GM19035 (cell line): Measurements from ENCODE around the gene PAQR8.
A peak's percentile ranks its signal among the peaks of the same experiment; 100 is the strongest.

Experiments
- ATAC-seq: cut with Tn5 transposase; IDR thresholded peaks from one replicate; pipeline ENCODE4 v1.9.1; 2021; ENCODE audit not compliant: unreplicated experiment

PAQR8 gene

GRCh38 chr6:52347818-52348217 lies 14.1 kb upstream of the PAQR8 start:
- ATAC-seq, result no peak

DNA sequence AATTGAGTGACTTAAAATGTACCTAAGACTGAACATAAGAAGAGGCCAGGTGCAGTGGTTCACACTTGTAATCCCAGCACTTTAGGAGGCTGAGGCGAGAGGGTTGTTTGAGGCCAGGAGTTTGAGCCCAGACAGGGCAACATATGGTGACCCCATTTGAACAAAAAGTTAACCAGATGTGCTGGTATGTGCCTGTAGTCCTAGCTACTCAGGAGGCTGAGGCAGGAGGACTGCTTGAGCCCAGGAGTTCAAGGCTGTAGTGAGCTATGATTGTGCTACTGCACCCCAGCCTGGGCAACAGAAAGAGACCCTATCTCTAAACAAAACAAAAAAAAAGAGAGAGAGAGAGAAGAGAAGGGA lies 10.1 kb upstream of the PAQR8 start:
- no peak for ATAC-seq

DNA sequence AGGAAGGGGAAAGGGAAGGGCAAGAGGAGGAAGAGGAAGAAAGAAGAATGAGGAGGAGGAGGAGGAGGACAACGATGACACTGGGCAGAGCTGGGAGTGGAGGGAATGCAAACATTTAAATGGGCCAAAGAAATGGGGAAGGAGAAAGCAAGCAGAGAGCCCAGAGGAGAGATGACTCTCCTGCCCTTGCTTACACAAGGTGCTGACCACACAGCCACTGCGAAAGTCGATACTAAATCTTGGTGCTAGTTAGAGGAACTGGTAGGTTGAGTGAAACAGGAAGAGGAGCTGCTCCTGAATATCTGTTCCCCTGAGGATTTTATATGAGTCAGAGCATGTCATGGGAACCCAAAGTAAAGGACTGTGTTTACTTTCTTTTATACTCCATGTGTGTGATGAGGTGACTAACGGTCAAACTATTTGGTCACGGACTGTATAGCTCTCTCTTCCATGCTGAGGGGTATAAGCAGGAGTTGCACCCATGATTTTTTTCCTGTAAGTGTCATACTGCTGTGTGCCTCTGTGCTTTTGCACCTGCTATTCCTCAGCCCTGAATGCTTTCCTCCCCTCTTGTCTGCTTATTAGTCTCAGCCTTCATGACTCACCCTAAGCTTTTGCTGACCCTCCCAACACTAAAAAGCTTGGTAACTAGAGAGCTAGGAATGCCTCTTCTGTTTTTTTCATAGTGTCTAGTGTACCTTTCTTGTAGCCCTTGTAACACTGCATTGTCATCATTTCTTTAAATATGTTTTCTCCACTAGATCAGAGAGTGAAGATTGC lies 9.5 kb upstream of the PAQR8 start:
- ATAC-seq, result peak; percentile 89

DNA sequence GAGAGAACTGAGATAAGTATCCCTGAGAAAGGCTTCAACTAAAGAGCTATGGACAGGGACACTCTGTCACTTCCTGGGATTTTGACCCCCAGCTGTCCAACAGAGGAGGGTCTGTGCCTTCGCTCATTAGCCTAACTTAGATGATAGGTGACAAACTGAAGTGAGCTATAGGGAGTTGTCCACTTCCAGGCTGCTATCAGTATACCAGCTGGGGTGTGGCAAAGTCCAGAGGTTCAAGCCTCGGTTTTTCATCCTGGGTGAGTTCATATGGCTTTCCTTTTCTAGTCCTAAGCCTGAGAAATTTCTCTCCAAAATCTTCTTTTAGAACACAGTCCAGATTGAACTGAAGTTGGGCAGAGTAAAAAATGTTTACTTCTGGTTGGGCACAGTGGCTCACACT lies 5.9 kb upstream of the PAQR8 start:
- ATAC-seq, result no peak

GRCh38 chr6:52359403-52359802 lies 2.5 kb upstream of the PAQR8 start:
- no peak for ATAC-seq

- no peak for ATAC-seq
Observed at GRCh38 chr6:52360028-52360427, 1.9 kb upstream of the PAQR8 start.

- no peak for ATAC-seq
Observed at GRCh38 chr6:52360601-52361413, 1.1 kb upstream of the PAQR8 start.

GRCh38 chr6:52361414-52361944 lies 472 bp upstream of the PAQR8 start:
- no peak for ATAC-seq

DNA sequence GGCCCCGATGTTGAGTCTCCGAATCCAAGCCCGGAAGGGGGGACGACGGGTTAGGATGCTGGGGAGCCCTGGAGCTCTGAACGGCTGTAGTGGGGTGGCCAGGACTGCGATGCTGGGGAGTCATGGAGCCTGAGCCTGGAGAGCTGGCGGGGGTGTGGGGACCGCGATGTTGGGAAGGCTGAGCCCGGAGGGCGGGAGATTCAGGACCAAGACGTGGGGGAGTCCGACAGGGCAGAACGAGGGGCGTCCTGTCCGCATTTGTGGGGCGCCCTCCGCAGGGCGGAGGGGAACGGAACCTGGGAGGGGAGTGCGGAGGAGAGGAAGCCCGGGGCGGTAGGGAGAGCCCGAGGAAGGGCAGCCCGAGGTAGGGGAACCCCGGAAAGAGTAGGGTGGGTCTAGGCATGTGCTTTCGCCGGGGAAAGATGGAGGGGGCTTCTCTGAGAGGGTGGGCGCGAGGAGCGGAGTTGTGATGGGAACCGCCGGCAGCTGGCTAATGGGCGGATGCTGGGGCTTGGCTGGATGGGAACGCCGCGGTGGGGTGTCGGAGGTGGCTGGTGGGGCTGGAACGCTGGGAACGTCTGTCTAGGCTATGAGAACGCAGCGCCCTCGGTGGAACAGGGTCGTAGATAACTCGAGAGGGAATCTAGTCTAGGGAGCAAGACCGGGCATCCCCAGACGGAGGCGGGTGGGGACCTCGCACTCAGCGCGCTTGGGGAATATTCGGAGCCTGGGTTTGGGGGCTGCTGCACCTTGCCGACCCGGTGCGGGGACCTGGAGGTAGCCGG lies 684 bp downstream of the PAQR8 start:
- ATAC-seq, result peak; percentile 46

- no peak for ATAC-seq
Observed at GRCh38 chr6:52363228-52363867, 1.4 kb downstream of the PAQR8 start.

GRCh38 chr6:52364480-52365166 lies 2.7 kb downstream of the PAQR8 start:
- no peak for ATAC-seq

DNA sequence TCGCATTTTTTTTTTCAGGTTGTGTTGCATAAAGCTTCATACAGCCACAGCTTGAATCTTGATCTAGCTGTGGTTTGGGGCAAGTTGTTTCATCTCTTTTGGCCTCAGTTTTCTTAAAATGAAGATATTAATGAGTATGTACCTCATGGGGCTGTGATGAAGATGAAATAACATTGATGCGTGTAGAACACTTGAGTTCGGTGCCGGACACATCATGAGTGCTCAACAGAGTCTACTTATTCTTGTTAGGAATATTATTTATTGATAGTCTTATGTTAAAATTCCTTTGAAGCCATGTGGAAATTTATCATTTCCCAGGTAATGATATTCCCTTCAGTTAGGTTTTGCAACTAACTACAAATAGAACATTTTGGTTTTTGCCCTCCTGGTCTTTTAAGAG lies 3.4 kb downstream of the PAQR8 start:
- ATAC-seq, result no peak

GRCh38 chr6:52365866-52366540 lies 4.1 kb downstream of the PAQR8 start:
- ATAC-seq, result no peak

DNA sequence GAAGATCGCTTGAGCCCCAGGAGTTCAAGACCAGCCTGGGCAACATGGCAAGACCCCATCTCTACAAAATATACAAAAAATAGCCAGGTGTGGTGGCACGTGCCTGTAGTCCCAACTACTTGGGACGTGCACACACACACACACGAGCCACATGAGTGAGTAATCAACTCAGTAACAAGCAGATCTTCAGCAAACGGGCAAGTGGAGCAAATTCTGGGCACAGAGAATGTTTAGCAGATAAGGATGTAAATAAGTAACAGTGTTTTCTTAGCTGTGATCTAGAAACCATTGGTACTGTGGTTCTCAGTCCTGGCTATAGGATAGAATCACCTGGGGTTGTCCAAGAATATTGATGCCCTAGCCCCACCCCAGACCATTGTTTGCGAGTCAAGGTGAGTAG lies 6.1 kb downstream of the PAQR8 start:
- no peak for ATAC-seq

GRCh38 chr6:52369234-52369633 lies 7.3 kb downstream of the PAQR8 start:
- ATAC-seq, result no peak

- no peak for ATAC-seq
Observed at GRCh38 chr6:52371656-52372191, 9.8 kb downstream of the PAQR8 start.

DNA sequence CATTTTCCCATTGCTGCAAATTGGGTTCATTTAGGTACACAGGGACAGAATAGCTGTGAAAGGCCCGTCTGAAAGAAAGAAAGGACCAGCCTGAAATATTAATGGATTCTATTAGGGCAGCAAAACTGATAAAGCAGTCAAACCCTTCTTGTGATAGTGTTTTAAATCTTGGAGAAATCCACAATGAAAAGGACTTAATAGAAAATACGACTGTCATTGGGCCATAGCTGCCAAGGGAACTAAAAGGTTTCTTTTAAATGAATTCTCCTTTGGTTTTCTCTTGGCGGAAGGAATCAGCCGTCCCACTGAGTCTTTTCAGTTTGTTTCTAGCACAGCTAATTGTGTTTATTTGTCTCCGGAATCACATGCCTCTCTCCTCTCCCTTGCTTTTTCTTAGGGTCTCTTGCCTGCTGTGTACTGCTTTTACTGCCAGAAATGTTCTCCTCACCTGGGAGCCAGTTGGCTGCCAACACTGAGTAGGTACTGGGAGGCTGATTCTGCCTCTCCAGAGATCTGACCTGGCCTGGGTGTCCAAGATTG lies 11.3 kb downstream of the PAQR8 start:
- no peak for ATAC-seq

DNA sequence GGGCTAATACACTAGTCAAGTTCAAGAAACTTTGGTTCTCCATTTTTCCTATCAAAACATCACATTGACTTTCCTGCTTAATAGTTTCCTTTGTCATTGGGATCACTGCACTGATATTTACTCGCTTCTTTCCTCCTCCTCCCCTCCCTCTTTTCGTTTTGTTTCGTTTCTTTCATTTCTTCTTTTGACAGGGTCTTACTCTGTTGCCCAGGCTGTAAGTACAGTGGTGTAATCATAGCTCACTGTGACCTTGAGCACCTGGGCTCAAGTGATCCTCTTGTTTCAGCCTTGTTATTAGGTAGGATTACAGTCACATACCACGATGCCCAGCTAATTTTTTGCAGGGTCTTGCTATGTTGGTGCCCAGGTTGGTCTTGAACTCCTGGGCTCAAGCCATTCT lies 12.3 kb downstream of the PAQR8 start:
- ATAC-seq, result no peak
